GM18517 (cell line): ENCODE measurements around the gene LDLRAD3.

Source experiments
- ATAC-seq: cut with Tn5 transposase; IDR thresholded peaks from one replicate; pipeline ENCODE4 v1.9.1; 2021; ENCODE audit warnings: mild to moderate bottlenecking, moderate library complexity; ENCODE audit not compliant: unreplicated experiment

LDLRAD3 gene

DNA sequence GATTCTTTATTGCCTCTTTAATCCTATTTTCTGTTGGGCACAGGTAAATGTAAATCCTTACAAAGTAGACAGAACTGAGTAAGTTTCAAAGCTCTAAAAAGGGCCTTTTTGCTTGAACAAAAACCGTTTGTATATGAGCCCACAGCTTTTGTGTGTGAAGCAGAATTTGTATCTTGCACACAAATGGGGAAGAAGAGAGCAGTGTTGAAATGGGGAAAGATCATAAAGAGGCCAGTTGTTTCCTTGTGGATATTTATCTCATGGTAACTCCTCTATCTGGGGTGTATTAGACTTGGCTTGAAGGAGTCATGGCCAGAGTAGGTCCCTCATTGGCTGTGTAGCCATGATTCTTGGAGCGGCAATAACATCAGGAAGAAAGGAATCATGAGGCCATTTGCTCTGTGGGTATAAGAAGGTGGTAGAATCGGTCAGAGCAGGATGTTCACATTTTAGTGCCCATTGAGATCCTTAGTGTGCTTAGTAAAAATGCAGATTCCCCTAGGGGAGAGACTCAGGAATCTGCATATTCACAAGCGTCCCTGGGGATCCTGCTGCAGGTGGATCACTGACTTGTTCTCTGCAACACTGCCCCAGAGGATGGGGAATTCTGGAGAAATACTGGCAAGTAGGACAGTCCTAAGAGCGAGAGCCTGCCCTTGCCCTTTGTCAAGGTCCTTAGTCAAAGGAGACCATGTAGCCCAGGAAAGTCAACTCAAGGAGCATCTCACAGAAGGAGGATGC is 126.5 kb downstream of the LDLRAD3 start:
- ATAC-seq = no peak

DNA sequence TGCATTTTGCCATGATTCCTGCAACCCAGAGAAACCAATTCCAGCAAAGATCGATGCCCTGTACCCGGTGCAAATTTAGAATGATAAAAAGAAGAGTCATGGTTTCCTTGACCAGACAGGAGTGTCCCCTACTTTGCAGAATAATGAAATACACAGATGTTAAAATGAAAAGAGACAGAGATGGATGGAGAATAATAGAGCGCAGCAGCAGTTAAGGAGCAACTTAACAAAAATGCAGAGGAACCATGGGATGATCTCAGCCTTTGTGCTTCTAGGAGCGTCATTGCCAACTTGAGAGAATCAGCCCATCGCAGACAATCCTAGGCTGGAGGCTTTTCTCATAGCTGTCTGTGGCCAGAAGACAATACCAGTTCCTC is 127.1 kb downstream of the LDLRAD3 start:
- ATAC-seq = no peak

DNA sequence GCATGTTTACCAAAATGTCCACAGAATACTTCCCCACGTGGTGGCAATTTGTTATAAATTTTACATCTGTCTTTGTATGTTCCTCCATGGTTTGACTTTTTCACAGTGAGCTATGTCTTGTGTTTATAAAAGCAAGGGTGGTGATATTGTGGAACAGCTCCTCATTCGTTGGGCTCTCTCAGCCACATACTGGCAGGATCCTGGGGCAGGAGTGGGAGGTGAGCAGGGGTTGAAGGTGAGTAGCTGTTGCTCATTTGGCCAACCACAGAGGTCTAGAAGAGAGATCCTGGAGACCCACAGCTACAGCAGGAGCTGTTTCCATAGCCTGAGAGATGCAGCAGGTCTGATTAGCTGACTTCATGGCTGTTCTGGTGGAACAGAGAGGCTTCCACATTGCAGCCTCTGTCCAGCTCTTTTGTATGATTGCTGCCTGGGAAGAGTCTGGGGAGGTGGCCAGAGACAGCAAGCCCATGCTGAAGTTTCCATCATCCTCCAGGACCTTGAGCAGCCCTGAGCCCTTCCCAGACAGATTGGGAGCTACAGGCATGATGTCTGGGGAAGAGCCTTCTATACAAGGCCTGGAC is 128.1 kb downstream of the LDLRAD3 start:
- ATAC-seq = no peak

DNA sequence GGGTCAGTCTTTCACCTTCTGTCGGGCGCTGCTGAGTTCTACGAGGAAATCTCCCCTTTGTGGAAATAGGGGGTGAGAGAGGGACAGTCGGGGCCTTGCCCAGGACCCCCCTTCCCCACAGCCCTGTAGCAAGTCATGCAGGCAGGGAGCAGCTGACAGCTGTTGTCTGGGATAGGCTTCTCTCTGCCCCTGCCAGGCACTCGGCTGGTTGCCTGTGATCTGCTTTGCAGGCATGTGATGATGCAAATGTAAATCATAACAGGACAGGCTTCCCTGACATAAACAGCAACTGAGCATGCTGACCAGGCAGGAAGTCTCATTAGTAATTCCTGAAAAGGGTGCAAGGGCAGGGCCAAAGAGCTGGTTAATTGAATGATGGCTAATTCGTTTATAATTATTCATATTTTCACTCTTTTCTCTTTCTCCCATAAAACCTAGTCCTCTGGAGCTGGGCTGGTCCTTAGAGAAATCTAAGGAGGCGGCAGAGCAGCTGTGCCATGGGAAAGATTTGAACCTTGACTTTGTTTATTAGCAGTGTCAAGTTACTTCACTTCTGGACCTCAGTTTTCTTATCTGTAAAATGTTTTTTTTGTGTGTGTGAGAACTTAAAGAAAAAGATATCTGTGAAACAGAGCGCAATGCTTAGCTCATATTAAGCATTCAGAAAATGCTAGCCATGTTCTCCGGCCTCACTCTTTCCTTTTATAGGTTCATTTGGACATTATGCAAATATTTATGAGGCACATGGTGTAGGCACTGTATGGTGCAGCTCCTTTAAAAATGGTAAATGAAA is 129.7 kb downstream of the LDLRAD3 start:
- no peak for ATAC-seq

DNA sequence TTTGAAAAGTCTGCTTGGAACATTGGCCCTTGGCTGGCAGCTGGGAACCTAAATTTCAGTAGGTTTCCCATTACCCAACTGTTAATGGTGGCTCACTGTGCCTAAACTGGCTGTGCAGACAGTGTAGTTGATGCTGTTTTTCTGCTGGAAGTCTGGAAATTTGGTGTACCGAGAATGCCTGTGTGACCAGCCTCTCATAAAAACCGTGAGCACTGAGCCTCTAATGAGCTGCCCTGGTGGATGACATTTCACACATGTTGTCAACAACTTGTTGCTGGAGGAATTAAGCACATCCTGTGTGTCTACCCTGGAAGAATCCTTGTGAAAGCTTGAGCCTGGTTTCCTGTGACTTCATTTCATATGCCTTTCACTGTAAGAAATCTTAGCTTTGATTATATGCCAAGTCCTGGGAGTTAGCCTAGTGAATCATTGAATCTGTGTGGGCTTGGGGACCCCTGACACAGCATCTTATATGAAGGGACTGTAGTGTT is 131.1 kb downstream of the LDLRAD3 start:
- no peak for ATAC-seq

DNA sequence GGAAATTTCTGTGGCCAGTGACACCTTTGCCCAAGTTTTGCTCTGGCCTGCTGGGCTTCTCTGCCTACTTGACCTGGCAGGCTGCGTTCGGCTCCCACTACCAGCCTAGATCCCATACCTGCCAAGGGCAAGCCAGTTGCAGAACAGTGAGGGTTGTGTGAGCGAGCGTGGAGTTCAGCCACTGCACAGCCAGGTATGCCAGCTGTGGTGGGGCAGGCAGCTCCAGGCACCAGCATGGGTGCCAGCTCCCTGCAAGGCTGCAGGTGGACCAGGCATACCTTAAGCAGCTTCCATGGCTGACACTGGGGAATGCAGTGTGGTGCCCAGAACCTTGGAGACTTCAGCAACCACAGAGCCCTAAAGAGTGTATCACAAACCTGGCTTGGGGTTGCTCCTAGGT is 133.5 kb downstream of the LDLRAD3 start:
- ATAC-seq = no peak

DNA sequence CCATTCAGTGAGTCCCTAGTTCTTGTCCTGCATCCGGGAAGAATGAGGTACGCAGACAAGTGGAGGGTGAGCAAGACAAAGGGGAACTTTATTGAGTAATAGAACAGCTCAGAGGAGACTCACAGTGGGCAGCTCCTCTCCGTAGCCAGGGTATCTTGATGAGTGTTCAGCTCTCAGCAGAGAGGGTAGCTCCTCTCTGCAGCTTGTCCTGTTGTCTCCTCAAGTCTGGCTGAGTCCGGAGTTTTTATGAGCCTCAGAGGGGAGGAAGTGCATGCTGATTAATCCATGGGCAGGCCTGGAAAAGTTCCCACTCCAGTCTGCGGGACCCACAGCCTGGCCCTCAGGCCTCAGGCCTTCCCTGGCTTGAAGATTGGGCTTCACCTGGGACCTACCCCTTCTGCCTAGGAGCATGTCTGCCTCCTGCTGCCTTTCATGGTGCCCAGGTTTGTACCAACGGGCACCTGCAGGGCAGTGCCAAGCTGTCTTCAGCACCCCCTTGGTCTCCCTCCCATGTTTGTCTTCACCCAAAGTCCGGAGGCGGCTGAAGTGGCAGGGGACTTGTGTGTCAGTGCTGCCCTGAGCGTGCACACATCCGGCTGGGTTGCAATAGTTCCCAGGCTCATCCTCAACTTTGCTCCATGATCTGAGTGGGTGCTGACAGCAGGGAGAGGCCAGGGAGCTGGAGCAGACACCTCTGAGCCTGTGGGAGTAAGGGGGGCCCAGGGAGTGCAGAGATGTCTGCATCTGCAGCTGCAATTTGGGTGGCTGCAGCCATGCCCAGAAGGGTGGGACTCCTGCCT is 134.2 kb downstream of the LDLRAD3 start:
- ATAC-seq = no peak

DNA sequence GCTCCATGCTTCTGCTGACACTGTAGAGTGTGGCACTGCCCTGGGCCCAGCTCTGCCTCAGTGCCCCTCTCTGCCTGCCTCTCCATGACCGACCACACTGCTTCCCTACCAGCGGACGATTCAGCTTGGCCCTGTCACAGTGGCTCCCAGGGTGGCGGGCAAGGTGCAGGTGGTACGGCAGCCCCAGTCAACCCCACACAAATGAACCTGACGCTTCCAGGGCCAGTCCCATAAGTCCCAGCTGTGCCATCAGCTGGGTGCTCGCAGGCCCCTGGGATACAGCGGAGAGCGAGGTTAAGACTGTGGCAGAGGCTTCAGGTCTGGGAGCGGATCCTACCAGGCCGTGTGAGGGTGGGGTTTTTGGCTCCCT is 134.8 kb downstream of the LDLRAD3 start:
- ATAC-seq = no peak

DNA sequence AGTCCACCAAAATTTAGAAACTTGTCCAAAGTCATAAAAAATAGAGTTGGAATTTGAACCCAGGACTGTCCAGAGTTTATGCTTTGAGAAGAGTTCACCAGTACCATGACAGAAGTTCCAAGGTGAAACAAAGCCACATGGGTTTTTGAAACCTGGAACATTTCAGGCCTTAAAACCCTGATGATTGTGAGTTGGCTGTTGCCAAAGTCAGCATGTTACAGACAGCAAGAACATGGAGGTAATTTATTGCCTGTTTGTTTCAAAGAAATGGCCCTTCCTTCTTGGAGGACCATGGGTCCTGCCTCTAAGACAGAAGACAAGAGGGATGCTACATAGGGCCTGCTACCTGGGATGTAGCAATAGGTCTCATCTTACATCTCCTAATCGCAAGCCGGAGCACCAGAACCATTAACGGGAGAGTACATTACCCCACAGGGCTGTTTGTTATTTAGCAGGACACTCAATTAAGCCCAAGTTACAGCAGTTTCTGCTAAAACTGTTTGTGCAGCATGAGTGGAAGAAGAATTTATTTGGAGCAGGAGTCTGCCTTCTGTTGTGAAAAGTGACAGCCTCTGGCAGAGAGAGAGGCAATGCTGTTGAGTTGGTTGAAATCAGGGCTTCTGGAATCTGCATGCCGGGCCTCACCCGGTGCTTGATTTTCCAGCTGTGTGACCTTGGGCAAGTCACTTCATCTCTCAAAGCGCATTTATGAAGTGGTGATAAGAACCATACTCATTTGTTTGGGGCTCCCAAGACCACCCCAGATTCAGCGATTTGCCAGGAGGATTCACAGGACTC is 136.2 kb downstream of the LDLRAD3 start:
- ATAC-seq = no peak

DNA sequence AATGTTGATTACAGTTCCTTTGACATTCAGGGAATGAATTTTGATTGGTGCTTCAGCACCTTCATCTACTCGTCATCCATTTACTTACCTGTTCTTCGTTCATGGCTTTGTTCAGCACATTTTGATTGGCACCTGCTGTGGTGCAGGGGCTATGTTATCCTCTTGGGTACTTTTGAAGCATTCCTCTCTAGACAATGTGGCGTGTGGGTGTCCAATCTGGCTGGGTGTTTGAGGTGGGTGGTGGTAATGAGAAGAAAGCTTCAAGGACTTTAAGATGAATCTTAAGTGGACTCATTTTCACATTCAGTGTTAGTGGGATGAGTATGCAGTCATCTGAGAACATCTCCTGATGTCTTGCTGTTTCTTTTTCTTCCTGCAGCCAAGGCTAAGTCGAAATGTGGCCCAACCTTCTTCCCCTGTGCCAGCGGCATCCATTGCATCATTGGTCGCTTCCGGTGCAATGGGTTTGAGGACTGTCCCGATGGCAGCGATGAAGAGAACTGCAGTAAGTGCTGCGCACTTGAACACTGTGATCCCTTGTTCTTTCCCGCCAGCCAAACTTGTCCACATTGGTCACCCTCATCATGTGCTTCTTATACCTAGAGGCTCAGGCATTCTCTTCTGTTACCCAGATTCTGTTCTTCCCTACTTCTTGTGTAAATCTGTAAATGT is 137.5 kb downstream of the LDLRAD3 start:
- no peak for ATAC-seq

DNA sequence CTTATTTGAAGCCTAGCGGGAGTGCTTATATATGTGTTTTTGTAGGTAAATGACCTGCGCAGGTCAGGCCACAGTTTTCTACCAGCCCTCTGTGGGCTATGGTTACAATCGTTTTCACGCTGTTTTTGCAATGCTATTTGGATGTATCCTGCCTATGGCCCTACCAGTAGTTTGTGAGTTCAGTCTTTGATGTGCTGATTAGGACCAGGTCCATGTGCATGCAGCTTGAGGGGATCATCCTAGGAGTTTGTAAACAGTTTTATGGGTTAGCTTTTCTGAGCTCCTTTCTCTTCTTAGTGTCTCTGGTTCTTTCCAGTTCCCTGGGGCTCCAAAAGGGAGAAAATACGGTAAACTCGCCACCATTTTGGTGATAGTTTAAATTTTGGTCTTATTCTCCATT is 142.5 kb downstream of the LDLRAD3 start:
- ATAC-seq = no peak

DNA sequence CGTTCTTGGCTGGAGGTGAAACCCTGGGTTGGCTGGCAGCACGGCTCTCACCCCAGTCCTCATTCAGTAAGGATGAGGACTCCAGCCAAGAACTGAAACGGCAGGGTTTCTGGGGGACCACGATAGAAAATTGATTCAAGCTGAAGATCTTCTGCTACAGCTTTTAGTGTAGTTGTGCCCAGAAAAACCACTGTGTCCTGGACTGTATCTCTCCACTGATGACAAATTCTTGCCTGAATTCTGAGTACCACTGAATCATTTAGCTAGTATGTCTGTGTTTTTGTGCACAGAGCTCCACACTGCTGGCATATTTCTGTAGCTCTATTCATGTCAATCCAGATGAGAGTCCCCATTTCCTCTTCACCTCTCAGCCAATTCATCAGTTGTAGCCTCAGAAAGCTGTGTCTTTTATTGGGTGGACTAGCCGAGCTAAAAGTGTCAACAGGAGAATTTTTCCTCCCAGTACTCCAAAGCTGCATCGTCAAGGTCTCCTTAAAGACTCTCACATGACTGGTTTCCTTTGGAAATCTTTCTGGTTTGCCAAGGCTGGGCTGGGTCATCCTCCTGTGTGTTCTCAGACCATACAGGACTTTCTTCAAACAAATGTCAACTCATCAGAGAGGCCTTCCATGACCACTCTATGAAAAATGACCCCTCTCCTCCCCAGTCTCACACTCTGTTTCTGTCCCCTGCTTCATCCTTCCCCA is 144.6 kb downstream of the LDLRAD3 start:
- ATAC-seq = no peak

DNA sequence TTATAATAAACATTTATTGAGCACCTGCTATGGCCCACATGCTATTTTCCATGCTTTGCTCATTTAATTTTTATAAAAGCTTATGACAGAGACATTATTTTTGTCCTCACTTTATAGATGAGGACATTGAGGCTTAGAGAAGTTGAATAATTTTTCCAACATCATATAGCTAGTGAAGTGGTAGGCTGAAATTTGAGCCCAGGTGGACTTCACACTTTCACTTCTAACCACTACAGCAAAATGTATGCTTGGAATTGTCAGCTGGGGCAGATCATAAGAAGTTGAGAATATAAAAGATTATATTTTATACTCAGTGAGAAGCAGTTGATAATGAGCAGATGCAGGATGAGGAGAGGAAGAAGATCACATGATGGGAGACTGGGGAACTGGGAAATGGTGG is 146.1 kb downstream of the LDLRAD3 start:
- no peak for ATAC-seq

DNA sequence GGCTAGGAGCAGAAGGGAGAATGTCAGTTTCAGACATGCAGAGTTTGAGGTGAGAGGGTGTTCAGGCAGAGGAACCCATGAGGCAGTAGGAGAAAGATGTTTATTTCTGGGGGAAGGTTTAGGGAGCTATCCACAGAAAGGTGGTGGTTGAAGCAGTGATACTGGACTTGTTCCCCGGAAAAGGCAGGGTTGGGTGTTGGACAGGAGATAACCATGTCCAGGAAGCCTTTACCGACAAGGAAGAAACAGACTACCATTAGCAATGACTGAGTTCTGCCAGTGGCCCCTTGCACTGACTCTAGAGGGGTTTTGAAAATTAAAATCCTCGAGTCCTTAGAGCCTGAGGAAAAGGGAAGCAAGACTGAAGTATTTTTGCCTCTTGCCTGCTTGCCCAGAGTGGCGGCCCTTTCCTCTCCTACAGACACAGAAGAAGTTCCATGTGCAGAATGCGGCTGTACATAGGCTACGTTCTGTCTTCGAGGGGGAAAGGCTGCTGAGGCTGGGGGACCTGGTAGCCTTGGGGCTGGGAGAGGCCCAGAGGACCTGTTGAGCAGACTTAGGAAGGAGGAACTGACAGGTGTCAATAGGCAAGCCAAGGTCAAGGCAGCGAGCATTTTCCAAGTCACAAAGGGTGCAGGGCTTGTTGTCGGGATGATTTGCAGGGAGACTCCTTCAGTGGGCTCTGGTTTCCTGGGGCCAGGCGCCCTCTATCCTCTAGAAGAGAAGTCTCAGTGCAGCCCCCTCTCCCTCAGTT is 146.7 kb downstream of the LDLRAD3 start:
- ATAC-seq = no peak

DNA sequence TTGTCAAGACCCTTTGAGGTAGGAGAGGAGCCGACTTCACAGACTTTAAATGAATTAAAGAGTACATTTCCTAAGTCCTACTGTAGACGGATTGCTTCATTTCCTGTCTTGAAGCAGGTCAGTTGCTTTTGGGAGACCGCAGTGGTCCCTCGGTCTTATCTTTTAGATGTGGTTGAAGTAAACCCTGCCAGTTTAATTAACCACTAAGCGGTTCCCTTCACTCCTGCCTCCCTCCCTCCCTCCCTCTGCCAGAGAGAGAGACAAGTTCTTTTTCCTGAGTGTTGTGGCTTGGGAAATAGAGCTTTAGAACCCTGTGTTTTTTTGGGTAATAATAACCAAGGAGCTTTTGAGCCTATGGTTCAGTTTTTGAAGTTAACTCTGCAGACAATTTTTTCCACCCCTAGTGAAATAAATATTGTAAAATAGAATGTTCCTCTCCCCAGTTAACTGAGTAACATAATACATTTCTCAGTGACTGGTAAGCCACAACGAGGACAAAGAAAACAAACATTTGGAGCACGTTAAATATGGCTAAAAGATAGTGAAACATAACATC is 147.5 kb downstream of the LDLRAD3 start:
- no peak for ATAC-seq

DNA sequence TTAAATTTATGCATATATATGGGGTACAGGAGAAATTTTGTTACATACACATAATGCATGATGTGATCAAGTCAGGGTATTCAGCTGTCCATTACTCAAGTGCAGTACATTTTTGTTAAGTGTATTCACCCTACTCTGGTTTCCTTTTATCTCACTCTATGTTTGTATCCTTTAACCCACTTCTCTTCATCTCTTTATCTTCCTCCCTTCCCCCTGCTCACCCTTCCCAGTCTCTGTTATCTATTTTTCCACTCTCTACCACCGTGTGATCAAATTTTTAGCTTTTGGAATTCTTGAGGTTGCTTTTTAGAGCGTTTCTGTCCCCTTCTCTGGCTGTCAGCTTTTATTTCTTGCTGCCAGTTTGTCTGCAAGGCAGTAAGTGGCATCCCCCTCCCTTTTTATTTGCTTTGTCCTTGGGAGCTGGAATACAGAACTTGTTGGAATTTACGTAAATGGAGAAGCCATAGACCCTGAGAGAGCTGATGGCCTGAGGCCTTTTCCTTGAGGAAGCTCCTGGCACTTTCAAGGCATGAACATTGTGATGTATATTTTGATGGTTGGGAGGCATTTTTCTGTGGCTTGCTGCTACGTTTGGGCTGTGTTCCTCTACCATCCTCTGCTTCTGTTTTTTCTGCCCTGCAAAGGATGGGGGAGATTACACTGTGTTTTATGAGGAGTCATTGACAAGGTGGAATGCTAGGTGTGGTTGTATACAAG is 148.6 kb downstream of the LDLRAD3 start:
- no peak for ATAC-seq

DNA sequence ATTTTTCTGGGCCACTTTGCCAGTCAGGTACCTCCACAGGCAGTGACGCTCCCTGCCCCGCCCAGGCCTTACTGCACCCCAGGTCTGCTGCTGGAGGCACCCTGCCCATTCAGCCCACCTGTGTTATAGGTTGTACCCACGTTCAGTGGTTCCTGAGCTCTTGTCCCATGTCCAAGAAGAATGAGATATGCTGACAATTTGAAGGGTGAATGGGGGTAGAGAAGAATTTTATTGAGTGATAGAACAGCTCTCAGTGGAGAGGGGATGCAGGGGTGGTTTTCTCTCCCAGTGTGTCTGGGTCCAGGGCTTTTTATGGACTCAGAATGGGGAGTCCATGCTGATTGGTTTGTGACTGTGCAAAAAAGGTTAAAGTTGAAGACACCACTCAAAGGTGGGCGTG is 149.7 kb downstream of the LDLRAD3 start:
- ATAC-seq = no peak

DNA sequence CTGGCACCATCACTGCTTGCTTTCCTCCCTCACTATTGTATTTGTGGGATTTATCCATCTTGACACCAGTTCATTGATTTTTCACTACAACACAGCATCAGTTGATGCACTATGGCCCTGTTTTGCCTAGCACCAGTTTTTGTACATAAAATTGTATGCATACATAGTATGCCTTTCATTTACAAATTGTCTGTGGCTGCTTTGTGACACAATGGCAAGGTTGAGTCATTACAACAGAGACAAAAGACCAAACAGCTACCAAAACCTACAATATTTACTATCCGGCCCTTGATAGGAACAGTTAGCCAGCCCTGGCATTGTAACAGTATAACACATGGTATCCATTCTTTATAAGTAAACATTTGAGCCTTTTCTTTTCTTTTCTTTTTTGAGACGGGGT is 150.3 kb downstream of the LDLRAD3 start:
- ATAC-seq = no peak
